Measurements from ENCODE around the gene TMEM232. TPM values are rescaled to one million over a fixed set of nuclear protein-coding genes. Genes with fewer than 3 reads are reported as not detected.

Gene TMEM232
- total RNA-seq, 1 experiment from 2014 or later: 1.6 TPM

- Histone ChIP-seq H4K8ac (replicated peaks; ENCODE audit: insufficient read length, low read depth, low read length) (no peak overlapping the region), H3K56ac (ENCODE audit: insufficient read length, low read depth, low read length) (no peak overlapping the region), H2BK12ac (ENCODE audit: insufficient read length, low read depth, low read length) (no peak overlapping the region), H3K14ac (ENCODE audit: insufficient read depth, low read length) (no peak overlapping the region), H3K4me1 (ENCODE audit: insufficient read depth, low read length) (no peaks in the 10 kb centered on the region; the same call in 1 of the 2 replicates), H3K23me2 (ENCODE audit: insufficient read length, low read depth, low read length, poor library complexity, severe bottlenecking) (no peaks in the 10 kb centered on the region), H3K27me3 (ENCODE audit: insufficient read depth, low read length) (no peaks in the 10 kb centered on the region), H3K23ac (ENCODE audit: insufficient read length, low read depth, low read length) (no peak overlapping the region), H4K5ac (ENCODE audit: insufficient read length, low read depth, low read length) (no peak overlapping the region), H3K9me3 (ENCODE audit: control insufficient read depth, low read depth, low read length) (no peaks in the 10 kb centered on the region), H3K4ac (ENCODE audit: low read depth, low read length) (no peak overlapping the region), H3K18ac (ENCODE audit: insufficient read length, low read depth, low read length) (no peak overlapping the region), H3K79me2 (ENCODE audit: insufficient read depth, low read length) (no peaks in the 10 kb centered on the region), H2BK5ac (ENCODE audit: insufficient read length, low read length) (no peak overlapping the region), H3T11ph (ENCODE audit: low read length) (no peak overlapping the region), H4K20me1 (ENCODE audit: control insufficient read depth, insufficient read depth, insufficient read length) (no peaks in the 10 kb centered on the region), H2AK5ac (ENCODE audit: insufficient read length, low read length) (no peak overlapping the region), H3K4me2 (ENCODE audit: insufficient read depth, insufficient read length, low read length) (no peak overlapping the region), H3K9ac (ENCODE audit: extremely low read depth, insufficient read length, low read length) (no peak overlapping the region), H2BK20ac (ENCODE audit: low read depth, low read length, poor library complexity, severe bottlenecking) (no peak overlapping the region), H2BK120ac (ENCODE audit: low read depth, low read length, poor library complexity, severe bottlenecking) (no peak overlapping the region), H4K91ac (ENCODE audit: insufficient read length, low read depth, low read length) (no peak overlapping the region), H3K27ac (ENCODE audit: insufficient read length, low read depth, low read length) (no peak overlapping the region), H3K79me1 (ENCODE audit: insufficient read depth, low read depth, low read length, poor library complexity, severe bottlenecking) (no peaks in the 10 kb centered on the region), H2BK15ac (ENCODE audit: low read depth, low read length) (no peak overlapping the region), H2AFZ (ENCODE audit: low read length) (no peak overlapping the region)
- Mint-ChIP-seq H3K27ac (no peak overlapping the region), H3K36me3 (ENCODE audit: insufficient read depth in 1 of 3, low read depth in 3 of 3) (no peaks in the 10 kb centered on the region), H3K9me3 (no peaks in the 10 kb centered on the region), H3K4me3 (no peak overlapping the region; a peak in 1 of 5 replicates), H3K4me1 (no peaks in the 10 kb centered on the region), H3K27me3 (ENCODE audit: low read depth) (no peaks in the 10 kb centered on the region; the same call in 1 of the 2 replicates)
- DNase-seq: no peak
- TF ChIP-seq, protein P1, sequence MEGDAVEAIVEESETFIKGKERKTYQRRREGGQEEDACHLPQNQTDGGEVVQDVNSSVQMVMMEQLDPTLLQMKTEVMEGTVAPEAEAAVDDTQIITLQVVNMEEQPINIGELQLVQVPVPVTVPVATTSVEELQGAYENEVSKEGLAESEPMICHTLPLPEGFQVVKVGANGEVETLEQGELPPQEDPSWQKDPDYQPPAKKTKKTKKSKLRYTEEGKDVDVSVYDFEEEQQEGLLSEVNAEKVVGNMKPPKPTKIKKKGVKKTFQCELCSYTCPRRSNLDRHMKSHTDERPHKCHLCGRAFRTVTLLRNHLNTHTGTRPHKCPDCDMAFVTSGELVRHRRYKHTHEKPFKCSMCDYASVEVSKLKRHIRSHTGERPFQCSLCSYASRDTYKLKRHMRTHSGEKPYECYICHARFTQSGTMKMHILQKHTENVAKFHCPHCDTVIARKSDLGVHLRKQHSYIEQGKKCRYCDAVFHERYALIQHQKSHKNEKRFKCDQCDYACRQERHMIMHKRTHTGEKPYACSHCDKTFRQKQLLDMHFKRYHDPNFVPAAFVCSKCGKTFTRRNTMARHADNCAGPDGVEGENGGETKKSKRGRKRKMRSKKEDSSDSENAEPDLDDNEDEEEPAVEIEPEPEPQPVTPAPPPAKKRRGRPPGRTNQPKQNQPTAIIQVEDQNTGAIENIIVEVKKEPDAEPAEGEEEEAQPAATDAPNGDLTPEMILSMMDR (conservative IDR thresholded peaks at IDR 0.05): no peak
- no CpG with 5 or more reads among the region's 4 CpGs for WGBS (ENCODE audit: extremely low coverage, insufficient read length, low lambda C conversion rate)
Measured at GRCh38 chr5:110442856-110443255, 283.6 kb downstream of the TMEM232 start.

Measured in H9 (cell line).